ENCODE measurements around the gene NDUFA9.

The NDUFA9 gene

DNA sequence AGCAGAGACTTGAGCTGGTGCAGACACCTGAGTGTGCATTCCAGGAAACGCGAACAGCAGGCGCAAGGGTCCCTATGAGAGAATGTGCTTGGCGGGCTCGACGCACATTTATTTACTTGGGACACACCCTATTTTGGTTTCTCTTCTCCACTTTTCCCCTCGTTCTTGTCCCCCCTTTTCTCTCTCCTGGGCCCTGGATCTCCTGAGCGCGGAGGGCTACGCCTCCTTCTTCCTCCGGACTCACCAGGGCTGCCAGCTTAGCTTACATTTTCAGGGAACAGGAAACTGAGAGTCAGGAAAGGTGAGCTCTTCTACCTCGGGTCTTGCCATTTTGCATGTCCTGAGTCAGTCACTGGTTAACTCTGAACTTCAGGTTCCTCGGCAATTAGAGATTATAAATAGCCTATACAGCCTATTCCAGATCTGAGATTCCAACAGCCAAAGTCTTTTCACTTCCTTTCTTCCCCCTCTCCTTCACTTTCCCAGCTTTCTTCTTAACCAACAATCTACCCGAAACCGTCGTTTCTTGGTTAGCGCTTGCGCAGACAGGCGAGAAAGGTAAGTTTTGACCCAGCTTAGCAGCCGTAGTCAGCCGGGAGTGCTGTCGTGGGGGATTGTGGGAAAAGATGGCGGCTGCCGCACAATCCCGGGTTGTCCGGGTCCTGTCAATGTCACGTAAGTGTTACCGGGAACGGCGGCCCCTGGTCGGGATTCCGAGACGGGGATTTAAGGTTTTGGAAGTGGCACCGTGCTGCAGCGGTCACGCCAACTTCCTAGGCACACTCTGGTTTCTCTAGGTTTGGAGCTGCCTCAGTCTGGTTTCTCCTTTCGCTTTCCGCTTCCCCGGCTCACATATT is at the start of gene NDUFA9, which contains the start of gene AKAP3:
Gene NDUFA9 (plus strand): TSS at position 614 of the 857 bp plus-strand sequence. CDS start 13 bp downstream, at position 627.
Gene AKAP3 (minus strand): TSS at position 551 of the 857 bp plus-strand sequence. CDS start 10,855 bp downstream, outside the sequence.
- Histone ChIP-seq H3K79me2 (ENCODE audit: insufficient read depth, low read length) (peaks cover 54% of the 10 kb centered on the region), H3K27me3 (ENCODE audit: insufficient read depth, low read length, poor library complexity) (no peaks in the 10 kb centered on the region), H4K20me1 (ENCODE audit: insufficient read depth, low read length) (peaks cover 7% of the 10 kb centered on the region; the same call in 1 of the 2 replicates), H3K4me3 (ENCODE audit: low read depth in 1 of 2, low read length in 2 of 2) (peak within 1 kb of the TSS; percentile 72 to 80), H3K27ac (ENCODE audit: low read length) (peak within 1 kb of the TSS; percentile 95), H3K9ac (ENCODE audit: low read depth, low read length) (peak within 1 kb of the TSS; percentile 69), H3K4me1 (ENCODE audit: insufficient read depth, low read length) (peaks cover 49% of the 10 kb centered on the region), H2AFZ (ENCODE audit: low read depth, low read length) (peak within 1 kb of the TSS; percentile 94), H3K4me2 (ENCODE audit: insufficient read depth, low read length) (peak within 1 kb of the TSS; percentile 80), H3K9me3 (ENCODE audit: insufficient read depth, low read length, severe bottlenecking) (no peaks in the 10 kb centered on the region), H3K36me3 (ENCODE audit: insufficient read depth, low read length) (peaks cover 7% of the 10 kb centered on the region; the same call in 1 of the 2 replicates)
- peak; percentile 91 for ATAC-seq (ENCODE audit: insufficient read depth, low read depth)
- peak; percentile 86 for DNase-seq
- TF ChIP-seq EZH2 (IDR thresholded peaks at IDR 0.05; ENCODE audit: borderline replicate concordance, low read depth, low read length, severe bottlenecking): no peak
- TF ChIP-seq, protein P1, sequence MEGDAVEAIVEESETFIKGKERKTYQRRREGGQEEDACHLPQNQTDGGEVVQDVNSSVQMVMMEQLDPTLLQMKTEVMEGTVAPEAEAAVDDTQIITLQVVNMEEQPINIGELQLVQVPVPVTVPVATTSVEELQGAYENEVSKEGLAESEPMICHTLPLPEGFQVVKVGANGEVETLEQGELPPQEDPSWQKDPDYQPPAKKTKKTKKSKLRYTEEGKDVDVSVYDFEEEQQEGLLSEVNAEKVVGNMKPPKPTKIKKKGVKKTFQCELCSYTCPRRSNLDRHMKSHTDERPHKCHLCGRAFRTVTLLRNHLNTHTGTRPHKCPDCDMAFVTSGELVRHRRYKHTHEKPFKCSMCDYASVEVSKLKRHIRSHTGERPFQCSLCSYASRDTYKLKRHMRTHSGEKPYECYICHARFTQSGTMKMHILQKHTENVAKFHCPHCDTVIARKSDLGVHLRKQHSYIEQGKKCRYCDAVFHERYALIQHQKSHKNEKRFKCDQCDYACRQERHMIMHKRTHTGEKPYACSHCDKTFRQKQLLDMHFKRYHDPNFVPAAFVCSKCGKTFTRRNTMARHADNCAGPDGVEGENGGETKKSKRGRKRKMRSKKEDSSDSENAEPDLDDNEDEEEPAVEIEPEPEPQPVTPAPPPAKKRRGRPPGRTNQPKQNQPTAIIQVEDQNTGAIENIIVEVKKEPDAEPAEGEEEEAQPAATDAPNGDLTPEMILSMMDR (IDR thresholded peaks at IDR 0.05; ENCODE audit: borderline replicate concordance, extremely low read depth, low read length, poor library complexity, severe bottlenecking): no peak

DNA sequence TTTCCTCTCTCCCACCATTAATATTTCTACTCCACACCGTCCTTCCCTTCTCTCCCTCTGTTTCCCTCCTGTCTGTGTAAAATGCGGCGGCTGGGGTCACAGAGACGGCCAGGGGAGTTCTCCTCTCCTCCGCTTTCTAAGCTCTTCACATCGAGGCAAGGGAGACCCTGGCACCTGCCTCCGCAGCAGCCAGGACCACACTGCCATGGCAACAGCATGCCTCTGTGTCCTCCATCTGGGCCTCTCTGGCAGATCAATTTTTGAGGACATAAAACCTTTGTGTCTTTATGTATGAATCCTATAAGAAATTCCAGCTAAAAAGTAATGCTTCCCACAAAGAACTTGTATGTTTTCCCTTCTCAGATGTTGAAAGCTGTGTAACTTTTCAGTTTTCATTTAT is 45.5 kb upstream of the NDUFA9 start:
- DNase-seq (no peak), ATAC-seq (ENCODE audit: insufficient read depth, low read depth) (no peak)
- Histone ChIP-seq H3K79me2 (ENCODE audit: insufficient read depth, low read length) (peaks cover 10% of the 10 kb centered on the region; the same call in 1 of the 2 replicates), H3K4me3 (ENCODE audit: low read depth in 1 of 2, low read length in 2 of 2) (no peak overlapping the region), H3K4me2 (ENCODE audit: insufficient read depth, low read length) (no peak overlapping the region), H3K27ac (ENCODE audit: low read length) (no peak overlapping the region), H3K27me3 (ENCODE audit: insufficient read depth, low read length, poor library complexity) (no peaks in the 10 kb centered on the region), H3K9me3 (ENCODE audit: insufficient read depth, low read length, severe bottlenecking) (no peaks in the 10 kb centered on the region), H4K20me1 (ENCODE audit: insufficient read depth, low read length) (no peaks in the 10 kb centered on the region), H3K36me3 (ENCODE audit: insufficient read depth, low read length) (no peaks in the 10 kb centered on the region), H3K9ac (ENCODE audit: low read depth, low read length) (no peak overlapping the region), H3K4me1 (ENCODE audit: insufficient read depth, low read length) (peaks cover 17% of the 10 kb centered on the region), H2AFZ (ENCODE audit: low read depth, low read length) (no peak overlapping the region)
- TF ChIP-seq, protein P1 (IDR thresholded peaks at IDR 0.05; ENCODE audit: borderline replicate concordance, extremely low read depth, low read length, poor library complexity, severe bottlenecking): no peak
- no peak for TF ChIP-seq EZH2 (IDR thresholded peaks at IDR 0.05; ENCODE audit: borderline replicate concordance, low read depth, low read length, severe bottlenecking)

DNA sequence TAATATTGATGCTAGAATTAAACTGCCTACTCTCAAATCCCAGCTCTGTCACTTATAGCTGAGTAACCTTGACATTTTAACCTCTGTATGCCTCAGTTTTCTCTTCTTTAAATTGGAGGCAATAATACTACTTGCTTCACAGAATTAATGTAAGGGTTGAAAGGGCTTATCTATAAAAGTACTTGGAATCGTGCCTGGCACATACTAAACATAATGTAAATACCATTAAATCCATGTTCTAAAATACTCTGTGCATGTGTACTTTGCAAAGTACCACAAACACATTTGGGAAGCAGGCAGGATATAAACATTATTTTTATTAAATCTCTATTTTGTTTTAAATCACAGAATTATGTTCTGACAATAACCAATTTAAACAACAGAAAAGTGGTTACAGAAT is 45.0 kb upstream of the NDUFA9 start:
- no peaks in the 10 kb centered on the region for H4K20me1 ChIP-seq (ENCODE audit: insufficient read depth, low read length)
- no peaks in the 10 kb centered on the region for H3K27me3 ChIP-seq (ENCODE audit: insufficient read depth, low read length, poor library complexity)
- peaks cover 10% of the 10 kb centered on the region; the same call in 1 of the 2 replicates for H3K79me2 ChIP-seq (ENCODE audit: insufficient read depth, low read length)

More for the DNA sequence above, 45.0 kb upstream of the NDUFA9 start:
- H3K36me3 ChIP-seq (ENCODE audit: insufficient read depth, low read length): no peaks in the 10 kb centered on the region
- ATAC-seq (ENCODE audit: insufficient read depth, low read depth) (no peak), DNase-seq (no peak)
- no peak overlapping the region for H2AFZ ChIP-seq (ENCODE audit: low read depth, low read length)
- H3K4me2 ChIP-seq (ENCODE audit: insufficient read depth, low read length): no peak overlapping the region
- no peaks in the 10 kb centered on the region for H3K9me3 ChIP-seq (ENCODE audit: insufficient read depth, low read length, severe bottlenecking)
- H3K4me1 ChIP-seq (ENCODE audit: insufficient read depth, low read length): peaks cover 17% of the 10 kb centered on the region
- no peak overlapping the region for H3K27ac ChIP-seq (ENCODE audit: low read length)
- TF ChIP-seq, protein P1 (IDR thresholded peaks at IDR 0.05; ENCODE audit: borderline replicate concordance, extremely low read depth, low read length, poor library complexity, severe bottlenecking): no peak
- no peak for TF ChIP-seq EZH2 (IDR thresholded peaks at IDR 0.05; ENCODE audit: borderline replicate concordance, low read depth, low read length, severe bottlenecking)
- no peak overlapping the region for H3K4me3 ChIP-seq (ENCODE audit: low read depth in 1 of 2, low read length in 2 of 2)
- no peak overlapping the region for H3K9ac ChIP-seq (ENCODE audit: low read depth, low read length)
